ENCODE data around the gene GPBP1. TPM values are rescaled to one million over a fixed set of nuclear protein-coding genes. Genes with fewer than 3 reads are reported as not detected.
A peak's percentile ranks its signal among the peaks of the same experiment; 100 is the strongest.

The GPBP1 gene
- total and polyA plus RNA-seq, 2 experiments from 2014 or later: 105 to 109 TPM

DNA sequence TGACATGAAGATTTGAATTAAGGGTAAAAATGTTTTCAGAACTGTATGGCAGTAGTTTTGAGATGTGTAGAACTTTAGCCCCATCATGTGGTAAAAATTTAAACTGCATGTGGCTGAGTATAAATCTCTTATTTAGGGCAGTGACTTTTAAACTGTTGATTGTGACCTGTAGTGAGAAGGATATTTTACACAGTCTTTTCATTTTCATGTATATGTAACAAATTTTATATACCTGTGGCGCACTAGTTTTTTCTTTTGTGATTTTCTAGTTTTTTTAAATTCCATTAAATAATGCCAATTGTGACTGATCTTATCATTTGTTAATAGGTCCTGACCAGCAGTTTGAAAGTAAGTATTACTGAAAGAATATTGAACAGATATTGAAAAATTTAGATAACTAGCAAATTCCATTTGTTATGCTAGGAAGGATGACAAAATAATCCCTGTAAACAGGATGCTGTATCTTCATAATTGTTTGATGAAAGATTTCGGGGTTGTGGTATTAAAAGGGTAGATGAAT is 47.2 kb downstream of the GPBP1 start:
- DNase-seq (ENCODE audit: low spot score) (peak; percentile 73), ATAC-seq (peak; percentile 62)
- no peak overlapping the region for H3K4me3 Mint-ChIP-seq
- Histone ChIP-seq H2AFZ (no peak overlapping the region), H3K4me2 (no peak overlapping the region), H3K36me3 (ENCODE audit: insufficient read depth) (peaks cover 4% of the 10 kb centered on the region; the same call in 1 of the 2 replicates), H3K79me2 (replicated peaks; ENCODE audit: insufficient read depth) (peaks cover 99% of the 10 kb centered on the region), H3K4me1 (ENCODE audit: insufficient read depth) (no peaks in the 10 kb centered on the region), H3K27ac (ENCODE audit: low read depth) (no peak overlapping the region), H4K20me1 (replicated peaks; ENCODE audit: insufficient read depth) (peaks cover 51% of the 10 kb centered on the region), H3K9me2 (ENCODE audit: insufficient read depth) (no peaks in the 10 kb centered on the region), H3K27me3 (ENCODE audit: insufficient read depth) (no peaks in the 10 kb centered on the region), H3K4me3 (no peak overlapping the region), H3F3A (replicated peaks; ENCODE audit: low read depth) (no peaks in the 10 kb centered on the region)
- TF ChIP-seq ZNF462 (CRISPR knock-in tag; IDR thresholded peaks at IDR 0.05): no peak
- TF ChIP-seq, protein P1, sequence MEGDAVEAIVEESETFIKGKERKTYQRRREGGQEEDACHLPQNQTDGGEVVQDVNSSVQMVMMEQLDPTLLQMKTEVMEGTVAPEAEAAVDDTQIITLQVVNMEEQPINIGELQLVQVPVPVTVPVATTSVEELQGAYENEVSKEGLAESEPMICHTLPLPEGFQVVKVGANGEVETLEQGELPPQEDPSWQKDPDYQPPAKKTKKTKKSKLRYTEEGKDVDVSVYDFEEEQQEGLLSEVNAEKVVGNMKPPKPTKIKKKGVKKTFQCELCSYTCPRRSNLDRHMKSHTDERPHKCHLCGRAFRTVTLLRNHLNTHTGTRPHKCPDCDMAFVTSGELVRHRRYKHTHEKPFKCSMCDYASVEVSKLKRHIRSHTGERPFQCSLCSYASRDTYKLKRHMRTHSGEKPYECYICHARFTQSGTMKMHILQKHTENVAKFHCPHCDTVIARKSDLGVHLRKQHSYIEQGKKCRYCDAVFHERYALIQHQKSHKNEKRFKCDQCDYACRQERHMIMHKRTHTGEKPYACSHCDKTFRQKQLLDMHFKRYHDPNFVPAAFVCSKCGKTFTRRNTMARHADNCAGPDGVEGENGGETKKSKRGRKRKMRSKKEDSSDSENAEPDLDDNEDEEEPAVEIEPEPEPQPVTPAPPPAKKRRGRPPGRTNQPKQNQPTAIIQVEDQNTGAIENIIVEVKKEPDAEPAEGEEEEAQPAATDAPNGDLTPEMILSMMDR (conservative IDR thresholded peaks at IDR 0.05; ENCODE audit: low read depth in 2 of 2): peak; percentile 63 to 95
- no peak overlapping the region for H3K27ac Mint-ChIP-seq
- H3K36me3 Mint-ChIP-seq (ENCODE audit: low read depth): peaks cover 37% of the 10 kb centered on the region
- H3K4me1 Mint-ChIP-seq: peaks cover 4% of the 10 kb centered on the region
- peaks cover 8% of the 10 kb centered on the region for H3K27me3 Mint-ChIP-seq (ENCODE audit: insufficient read depth, low read depth, poor library complexity)
- no peaks in the 10 kb centered on the region for H3K9me3 Mint-ChIP-seq

DNA sequence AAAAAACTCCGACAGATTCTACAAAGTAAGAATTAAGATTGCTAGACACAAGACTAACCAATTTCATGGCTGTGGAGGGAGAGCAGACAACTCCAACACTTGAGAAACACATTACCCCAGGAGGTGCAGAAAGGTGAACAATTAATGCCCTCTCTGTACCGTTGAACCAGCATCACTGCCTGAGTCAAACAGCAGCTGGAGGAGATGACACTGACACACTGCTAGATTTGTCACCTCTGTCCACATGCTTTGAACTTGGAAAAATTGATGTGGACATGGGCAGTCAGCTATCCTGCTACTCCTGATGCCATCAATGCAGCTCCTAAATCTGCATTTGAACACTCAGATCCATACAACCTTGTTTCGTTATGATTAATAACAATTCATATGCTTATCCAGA is 51.7 kb downstream of the GPBP1 start:
- ATAC-seq (no peak), DNase-seq (ENCODE audit: low spot score) (no peak)
- Mint-ChIP-seq H3K9me3 (no peaks in the 10 kb centered on the region), H3K27me3 (ENCODE audit: insufficient read depth, low read depth, poor library complexity) (peaks cover 9% of the 10 kb centered on the region), H3K4me1 (peaks cover 3% of the 10 kb centered on the region), H3K4me3 (no peak overlapping the region), H3K36me3 (ENCODE audit: low read depth) (peaks cover 49% of the 10 kb centered on the region), H3K27ac (no peak overlapping the region)
- no peaks in the 10 kb centered on the region for H3K4me1 ChIP-seq (ENCODE audit: insufficient read depth)
- no peak overlapping the region for H3K27ac ChIP-seq (ENCODE audit: low read depth)
- no peaks in the 10 kb centered on the region for H3K27me3 ChIP-seq (ENCODE audit: insufficient read depth)
- H3K79me2 ChIP-seq (replicated peaks; ENCODE audit: insufficient read depth): peaks cover 99% of the 10 kb centered on the region
- H3K4me3 ChIP-seq: no peak overlapping the region
- H2AFZ ChIP-seq: no peak overlapping the region
- H3F3A ChIP-seq (replicated peaks; ENCODE audit: low read depth): no peaks in the 10 kb centered on the region
- peaks cover 2% of the 10 kb centered on the region; the same call in 1 of the 2 replicates for H3K36me3 ChIP-seq (ENCODE audit: insufficient read depth)
- H3K4me2 ChIP-seq: no peak overlapping the region
- H3K9me2 ChIP-seq (ENCODE audit: insufficient read depth): no peaks in the 10 kb centered on the region
- H4K20me1 ChIP-seq (replicated peaks; ENCODE audit: insufficient read depth): peaks cover 37% of the 10 kb centered on the region
- TF ChIP-seq EZH2 (IDR thresholded peaks at IDR 0.05; ENCODE audit: low read depth, unreplicated experiment) (no peak), STAT1 (IDR thresholded peaks at IDR 0.05; ENCODE audit: unreplicated experiment) (no peak), CREB1 (CRISPR knock-in tag; IDR thresholded peaks at IDR 0.05; ENCODE audit: low read depth) (no peak), REST (IDR thresholded peaks at IDR 0.05; ENCODE audit: unreplicated experiment) (no peak), POLR2AphosphoS5 (IDR thresholded peaks at IDR 0.05; ENCODE audit: low read depth) (no peak), EZH2phosphoT487 (IDR thresholded peaks at IDR 0.05; ENCODE audit: unreplicated experiment) (no peak)
- TF ChIP-seq, protein P2, sequence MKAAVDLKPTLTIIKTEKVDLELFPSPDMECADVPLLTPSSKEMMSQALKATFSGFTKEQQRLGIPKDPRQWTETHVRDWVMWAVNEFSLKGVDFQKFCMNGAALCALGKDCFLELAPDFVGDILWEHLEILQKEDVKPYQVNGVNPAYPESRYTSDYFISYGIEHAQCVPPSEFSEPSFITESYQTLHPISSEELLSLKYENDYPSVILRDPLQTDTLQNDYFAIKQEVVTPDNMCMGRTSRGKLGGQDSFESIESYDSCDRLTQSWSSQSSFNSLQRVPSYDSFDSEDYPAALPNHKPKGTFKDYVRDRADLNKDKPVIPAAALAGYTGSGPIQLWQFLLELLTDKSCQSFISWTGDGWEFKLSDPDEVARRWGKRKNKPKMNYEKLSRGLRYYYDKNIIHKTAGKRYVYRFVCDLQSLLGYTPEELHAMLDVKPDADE (IDR thresholded peaks at IDR 0.05): no peak

All from GM23338 (cell line).